Loucy (cell line): Measurements from ENCODE around the gene IL21R.

Experiments used
- H2AFZ ChIP-seq: fragments of 200-600 bp; sonication (generic); 2 replicates; pipeline ENCODE4 v1.6.0; 2016; ENCODE audit warnings: antibody characterized with exemption, mild to moderate bottlenecking, low read length, moderate library complexity
- H3F3A ChIP-seq: fragments of 200-600 bp; 2 replicates; pipeline ENCODE4 v1.6.0; 2016; ENCODE audit warnings: antibody characterized with exemption, low read depth, mild to moderate bottlenecking
- H3K27me3 ChIP-seq: fragments of 200-600 bp; sonication (generic); 2 replicates; pipeline ENCODE4 v1.6.1; 2014; ENCODE audit warnings: low read length, mild to moderate bottlenecking; ENCODE audit not compliant: insufficient read depth, poor library complexity, severe bottlenecking
- H3K36me3 ChIP-seq: fragments of 200-600 bp; sonication (generic); 2 replicates; pipeline ENCODE4 v1.6.1; 2016; ENCODE audit warnings: low read length; ENCODE audit not compliant: insufficient read depth
- H3K4me1 ChIP-seq: fragments of 200-600 bp; sonication (generic); 2 replicates; pipeline ENCODE4 v1.5.1; 2014; ENCODE audit warnings: low read length, mild to moderate bottlenecking; ENCODE audit not compliant: insufficient read depth, poor library complexity, severe bottlenecking
- H3K4me2 ChIP-seq: fragments of 200-600 bp; sonication (generic); 2 replicates; pipeline ENCODE4 v1.6.0; 2014; ENCODE audit warnings: antibody characterized with exemption, low read length, low read depth, mild to moderate bottlenecking; ENCODE audit not compliant: poor library complexity, severe bottlenecking
- H3K4me3 ChIP-seq: fragments of 200-600 bp; sonication (generic); 2 replicates; pipeline ENCODE4 v1.5.1; 2014; ENCODE audit warnings: low read length, mild to moderate bottlenecking, mixed read lengths; ENCODE audit not compliant: poor library complexity, severe bottlenecking
- H3K79me2 ChIP-seq: fragments of 200-600 bp; sonication (generic); 2 replicates; pipeline ENCODE4 v1.6.1; 2014; ENCODE audit warnings: low read length; ENCODE audit not compliant: insufficient read depth
- H3K9ac ChIP-seq: fragments of 200-600 bp; sonication (generic); 2 replicates; pipeline ENCODE4 v1.6.0; 2014; ENCODE audit warnings: mild to moderate bottlenecking, low read depth, low read length, moderate library complexity; ENCODE audit not compliant: poor library complexity, severe bottlenecking
- H3K9me2 ChIP-seq: fragments of 200-600 bp; sonication (generic); replicated peaks from 2 replicates; pipeline ENCODE4 v1.6.1; 2016; ENCODE audit warnings: low read depth, low read length, mixed read lengths
- H3K9me3 ChIP-seq: fragments of 200-600 bp; sonication (generic); 2 replicates; pipeline ENCODE4 v1.6.1; 2014; ENCODE audit warnings: mild to moderate bottlenecking, antibody characterized with exemption, low read length, low read depth; ENCODE audit not compliant: insufficient read depth
- H4K20me1 ChIP-seq: fragments of 200-600 bp; sonication (generic); 2 replicates; pipeline ENCODE4 v1.6.0; 2014; ENCODE audit warnings: antibody characterized with exemption, low read length, mild to moderate bottlenecking; ENCODE audit not compliant: insufficient read depth, poor library complexity, severe bottlenecking
- CTCF ChIP-seq: fragments of 200-600 bp; sonication (generic); conservative IDR thresholded peaks from 2 replicates; pipeline ENCODE4 v1.5.1; 2014; ENCODE audit warnings: mild to moderate bottlenecking, antibody characterized with exemption, low read length
- EZH2phosphoT487 ChIP-seq: fragments of 200-600 bp; IDR thresholded peaks from 2 replicates; pipeline ENCODE4 v1.6.1; 2018; ENCODE audit warnings: antibody characterized with exemption, mild to moderate bottlenecking, moderate library complexity, borderline replicate concordance

Gene IL21R

DNA sequence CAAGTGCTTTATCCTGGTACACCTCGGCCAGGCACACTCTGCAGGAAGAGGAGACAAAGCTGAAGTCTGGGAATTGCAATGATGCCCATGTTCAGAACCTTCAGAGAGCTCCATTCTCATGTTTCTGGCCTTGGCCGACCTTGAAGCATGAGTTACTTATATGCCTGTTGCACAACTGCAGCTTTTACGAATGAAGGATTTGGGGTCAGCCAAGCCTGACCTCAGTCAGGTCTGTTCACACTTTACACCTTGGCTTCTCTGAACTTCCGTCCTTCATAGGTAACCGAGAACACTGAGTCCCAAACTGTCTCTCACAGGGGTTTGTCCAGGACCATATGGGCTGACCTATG is 81.1 kb downstream of the IL21R start:
- H3K9me3 ChIP-seq, result no peaks in the 10 kb centered on the region
- TF ChIP-seq CTCF, result no peak
- no peak for TF ChIP-seq EZH2phosphoT487

DNA sequence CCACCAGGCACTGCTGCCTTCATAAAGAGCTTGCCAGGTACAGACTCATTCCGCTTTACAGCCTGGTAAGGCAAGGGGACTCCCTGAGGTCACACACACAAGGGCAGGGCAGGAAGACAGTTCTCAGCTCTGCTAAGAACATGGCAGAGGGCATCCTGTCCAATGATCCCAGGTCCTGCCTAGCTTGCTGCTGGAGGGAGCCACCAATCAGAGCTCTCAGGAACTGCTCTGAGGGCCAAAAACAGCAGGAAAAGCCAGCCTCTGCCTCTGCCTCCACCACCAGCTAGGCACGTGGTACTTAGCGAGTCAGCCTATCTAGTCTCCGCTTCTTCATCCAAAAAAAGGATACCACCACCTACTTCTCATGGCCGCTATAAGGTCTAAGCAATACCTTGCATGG is 81.7 kb downstream of the IL21R start:
- no peak overlapping the region for H3K4me3 ChIP-seq
- no peak overlapping the region for H3K4me2 ChIP-seq
- H3K9me2 ChIP-seq, result no peaks in the 10 kb centered on the region
- no peaks in the 10 kb centered on the region for H3K79me2 ChIP-seq
- H3K27me3 ChIP-seq, result no peaks in the 10 kb centered on the region
- H3K4me1 ChIP-seq, result no peaks in the 10 kb centered on the region
- no peak overlapping the region for H3K9ac ChIP-seq
- TF ChIP-seq CTCF (no peak), EZH2phosphoT487 (no peak)
- no peaks in the 10 kb centered on the region for H3F3A ChIP-seq
- peaks cover 74% of the 10 kb centered on the region; the same call in 1 of the 2 replicates for H3K36me3 ChIP-seq
- no peak overlapping the region for H2AFZ ChIP-seq
- no peaks in the 10 kb centered on the region for H4K20me1 ChIP-seq
- H3K9me3 ChIP-seq, result no peaks in the 10 kb centered on the region

More for the DNA sequence above, 81.1 kb downstream of the IL21R start:
- no peaks in the 10 kb centered on the region for H3F3A ChIP-seq
- H4K20me1 ChIP-seq, result no peaks in the 10 kb centered on the region
- H3K9me2 ChIP-seq, result no peaks in the 10 kb centered on the region
- no peaks in the 10 kb centered on the region for H3K79me2 ChIP-seq
- H3K4me1 ChIP-seq, result no peaks in the 10 kb centered on the region
- no peak overlapping the region for H2AFZ ChIP-seq
- H3K27me3 ChIP-seq, result no peaks in the 10 kb centered on the region
- H3K9ac ChIP-seq, result no peak overlapping the region
- H3K4me2 ChIP-seq, result no peak overlapping the region
- peaks cover 74% of the 10 kb centered on the region; the same call in 1 of the 2 replicates for H3K36me3 ChIP-seq
- H3K4me3 ChIP-seq, result no peak overlapping the region

DNA sequence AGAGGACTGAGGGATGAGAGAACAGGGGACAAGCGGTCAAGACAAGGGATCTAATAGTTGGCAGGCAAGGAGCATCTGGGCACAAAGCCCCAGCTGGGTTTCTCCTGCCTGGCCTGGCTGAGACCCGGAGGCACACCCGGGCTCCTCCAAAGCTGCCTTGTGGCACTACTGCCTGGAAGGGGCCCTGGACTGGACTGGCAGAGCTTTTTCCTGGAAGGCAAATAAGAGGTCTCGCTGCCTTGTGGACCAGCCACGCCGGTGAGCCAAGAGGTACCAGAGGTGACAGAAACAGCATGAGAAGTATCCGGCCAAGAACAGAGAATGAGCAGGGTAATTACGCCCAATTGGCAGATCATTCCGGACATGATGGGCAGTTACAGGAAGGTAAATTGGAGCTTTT is 83.2 kb downstream of the IL21R start:
- no peaks in the 10 kb centered on the region for H3K79me2 ChIP-seq
- no peaks in the 10 kb centered on the region for H3K27me3 ChIP-seq
- no peaks in the 10 kb centered on the region for H3K4me1 ChIP-seq
- no peaks in the 10 kb centered on the region for H3F3A ChIP-seq
- H2AFZ ChIP-seq, result no peak overlapping the region
- no peak overlapping the region for H3K4me2 ChIP-seq
- no peaks in the 10 kb centered on the region for H3K9me2 ChIP-seq
- TF ChIP-seq EZH2phosphoT487, result no peak
- TF ChIP-seq CTCF, result no peak
- H3K4me3 ChIP-seq, result no peak overlapping the region
- H3K9ac ChIP-seq, result no peak overlapping the region
- H4K20me1 ChIP-seq, result no peaks in the 10 kb centered on the region
- H3K36me3 ChIP-seq, result peaks cover 88% of the 10 kb centered on the region; the same call in 1 of the 2 replicates
- H3K9me3 ChIP-seq, result no peaks in the 10 kb centered on the region
